SU-DHL-6 (cell line): Measurements from ENCODE around the gene KAZN.

ENCODE experiments used
- CTCF ChIP-seq: fragments of 200-600 bp; sonication (generic); IDR thresholded peaks from one replicate; pipeline ENCODE4 v1.5.1; 2017; ENCODE audit warnings: antibody characterized with exemption, mild to moderate bottlenecking, low read length, moderate library complexity; ENCODE audit not compliant: insufficient read depth, poor library complexity, severe bottlenecking
- EZH2phosphoT487 ChIP-seq: fragments of 200-600 bp; sonication (generic), shearing (Covaris generic); conservative IDR thresholded peaks from 2 replicates; pipeline ENCODE4 v1.6.1; 2018; ENCODE audit warnings: mild to moderate bottlenecking, antibody characterized with exemption, low read length, moderate library complexity, mixed read lengths

GRCh38 chr1:14782741-14783591 lies 184.5 kb downstream of the KAZN start:
- TF ChIP-seq CTCF (no peak), EZH2phosphoT487 (no peak)
